ENCODE data around the gene MPZL2. TPM values are rescaled to one million over a fixed set of nuclear protein-coding genes. Genes with fewer than 3 reads are reported as not detected.

MPZL2 gene
- polyA plus RNA-seq, 1 of the 3 experiments (the other 2 are of a cell fraction) = 6.2 TPM

- Histone ChIP-seq H3K9me2 (0 out of 2 replicates have a peak, but pooled peaks cover 2% of the 10 kb centered on the region), H3K9me3 (0 out of 2 replicates have a peak, but pooled peaks cover 4% of the 10 kb centered on the region), H3K4me2 (no peak overlapping the region), H3K4me1 (ENCODE audit: control insufficient read depth in 1 of 2, insufficient read depth in 2 of 2, low read depth in 1 of 2, low read length in 1 of 2) (no peaks in the 10 kb centered on the region), H2AFZ (ENCODE audit: low read depth) (no peak overlapping the region), H3K27me3 (ENCODE audit: insufficient read depth) (no peaks in the 10 kb centered on the region; the same call in 1 of the 2 replicates), H3K4me3 (ENCODE audit: low read depth in 2 of 2, low read length in 1 of 2) (no peak overlapping the region), H3F3A (replicated peaks; ENCODE audit: insufficient read depth) (no peaks in the 10 kb centered on the region), H3K9ac (no peak overlapping the region), H4K20me1 (ENCODE audit: insufficient read depth) (no peaks in the 10 kb centered on the region), H3K36me3 (replicated peaks in 1 of 2; ENCODE audit: control insufficient read depth in 1 of 2, insufficient read depth in 2 of 2, low read length in 1 of 2) (no peaks in the 10 kb centered on the region), H3K79me2 (ENCODE audit: insufficient read depth) (no peaks in the 10 kb centered on the region), H3K27ac (ENCODE audit: low read depth in 2 of 2, low read length in 1 of 2) (no peak overlapping the region)
- CTCF ChIA-PET = no interaction called here
- POLR2A ChIA-PET = no interaction called here
- TF ChIP-seq YY1 (IDR thresholded peaks at IDR 0.05; ENCODE audit: low read depth) = no peak
- TF ChIP-seq, protein P1, sequence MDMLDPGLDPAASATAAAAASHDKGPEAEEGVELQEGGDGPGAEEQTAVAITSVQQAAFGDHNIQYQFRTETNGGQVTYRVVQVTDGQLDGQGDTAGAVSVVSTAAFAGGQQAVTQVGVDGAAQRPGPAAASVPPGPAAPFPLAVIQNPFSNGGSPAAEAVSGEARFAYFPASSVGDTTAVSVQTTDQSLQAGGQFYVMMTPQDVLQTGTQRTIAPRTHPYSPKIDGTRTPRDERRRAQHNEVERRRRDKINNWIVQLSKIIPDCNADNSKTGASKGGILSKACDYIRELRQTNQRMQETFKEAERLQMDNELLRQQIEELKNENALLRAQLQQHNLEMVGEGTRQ (IDR thresholded peaks at IDR 0.05; ENCODE audit: borderline replicate concordance, low read depth, low read length) = no peak
- no peak for TF ChIP-seq EP300 (IDR thresholded peaks at IDR 0.05; ENCODE audit: borderline replicate concordance in 1 of 2, low read depth in 1 of 2, low read length in 1 of 2)
- no peak for TF ChIP-seq MAX (IDR thresholded peaks at IDR 0.05; ENCODE audit: low read depth)
- no peak for TF ChIP-seq MEF2A (IDR thresholded peaks at IDR 0.05; ENCODE audit: borderline replicate concordance, low read depth)
- TF ChIP-seq GATA2 (CRISPR knock-in tag; IDR thresholded peaks at IDR 0.05) = no peak
- TF ChIP-seq, protein P2, sequence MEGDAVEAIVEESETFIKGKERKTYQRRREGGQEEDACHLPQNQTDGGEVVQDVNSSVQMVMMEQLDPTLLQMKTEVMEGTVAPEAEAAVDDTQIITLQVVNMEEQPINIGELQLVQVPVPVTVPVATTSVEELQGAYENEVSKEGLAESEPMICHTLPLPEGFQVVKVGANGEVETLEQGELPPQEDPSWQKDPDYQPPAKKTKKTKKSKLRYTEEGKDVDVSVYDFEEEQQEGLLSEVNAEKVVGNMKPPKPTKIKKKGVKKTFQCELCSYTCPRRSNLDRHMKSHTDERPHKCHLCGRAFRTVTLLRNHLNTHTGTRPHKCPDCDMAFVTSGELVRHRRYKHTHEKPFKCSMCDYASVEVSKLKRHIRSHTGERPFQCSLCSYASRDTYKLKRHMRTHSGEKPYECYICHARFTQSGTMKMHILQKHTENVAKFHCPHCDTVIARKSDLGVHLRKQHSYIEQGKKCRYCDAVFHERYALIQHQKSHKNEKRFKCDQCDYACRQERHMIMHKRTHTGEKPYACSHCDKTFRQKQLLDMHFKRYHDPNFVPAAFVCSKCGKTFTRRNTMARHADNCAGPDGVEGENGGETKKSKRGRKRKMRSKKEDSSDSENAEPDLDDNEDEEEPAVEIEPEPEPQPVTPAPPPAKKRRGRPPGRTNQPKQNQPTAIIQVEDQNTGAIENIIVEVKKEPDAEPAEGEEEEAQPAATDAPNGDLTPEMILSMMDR (IDR thresholded peaks at IDR 0.05) = no peak
- TF ChIP-seq TAF1 (IDR thresholded peaks at IDR 0.05; ENCODE audit: borderline replicate concordance, low read depth, low read length) = no peak
- TF ChIP-seq POLR2AphosphoS5 (IDR thresholded peaks at IDR 0.05; ENCODE audit: low read depth, low read length) = no peak
- no peak for TF ChIP-seq RCOR1 (IDR thresholded peaks at IDR 0.05; ENCODE audit: low read length)
- TF ChIP-seq FOXM1 (IDR thresholded peaks at IDR 0.05; ENCODE audit: low read depth) = no peak
- no peak for DNase-seq
Observed at GRCh38 chr11:118289401-118289800, 25.3 kb upstream of the MPZL2 start.

- no peak overlapping the region for H3K9ac ChIP-seq
- ChIA-PET POLR2A (no interaction called here), CTCF (no interaction called here)
- TF ChIP-seq FOXJ3 (CRISPR knock-in tag; IDR thresholded peaks at IDR 0.05) (no peak), EZH2phosphoT487 (IDR thresholded peaks at IDR 0.05; ENCODE audit: borderline replicate concordance, low read depth) (no peak)
- no peak overlapping the region for H2AFZ ChIP-seq (ENCODE audit: low read depth)
- H3K4me2 ChIP-seq = no peak overlapping the region
- no peak overlapping the region for H3K27ac ChIP-seq (ENCODE audit: low read depth in 2 of 2, low read length in 1 of 2)
- H3F3A ChIP-seq (replicated peaks; ENCODE audit: insufficient read depth) = no peaks in the 10 kb centered on the region
- H3K9me2 ChIP-seq = 0 out of 2 replicates have a peak, but pooled peaks cover 2% of the 10 kb centered on the region
- H3K27me3 ChIP-seq (ENCODE audit: insufficient read depth) = peaks cover 4% of the 10 kb centered on the region; the same call in 1 of the 2 replicates
- no peak overlapping the region for H3K4me3 ChIP-seq (ENCODE audit: low read depth in 2 of 2, low read length in 1 of 2)
- no peaks in the 10 kb centered on the region for H4K20me1 ChIP-seq (ENCODE audit: insufficient read depth)
- H3K36me3 ChIP-seq (replicated peaks in 1 of 2; ENCODE audit: control insufficient read depth in 1 of 2, insufficient read depth in 2 of 2, low read length in 1 of 2) = no peaks in the 10 kb centered on the region
- DNase-seq = no peak
- H3K4me1 ChIP-seq (ENCODE audit: control insufficient read depth in 1 of 2, insufficient read depth in 2 of 2, low read depth in 1 of 2, low read length in 1 of 2) = no peaks in the 10 kb centered on the region
- H3K9me3 ChIP-seq = 0 out of 2 replicates have a peak, but pooled peaks cover 4% of the 10 kb centered on the region
- 5% methylated on average over 1 of the region's 1 CpG for WGBS (ENCODE audit: low lambda C conversion rate)
- H3K79me2 ChIP-seq (ENCODE audit: insufficient read depth) = no peaks in the 10 kb centered on the region
Observed at GRCh38 chr11:118287006-118287405, 22.9 kb upstream of the MPZL2 start.

Measured in SK-N-SH (cell line).